HG02970 (cell line): Measurements from ENCODE around the gene NBEAL2.
"Not testable (repeated sequence)": the region's sequence is repeated elsewhere in the genome, so short reads cannot be mapped to it uniquely, and the experiment has no call there.

Source experiments
- ATAC-seq: cut with Tn5 transposase; IDR thresholded peaks from one replicate; pipeline ENCODE4 v1.9.1; 2021; ENCODE audit warnings: mild to moderate bottlenecking, moderate library complexity, moderate number of reproducible peaks; ENCODE audit not compliant: unreplicated experiment, low FRiP score

The NBEAL2 gene

GRCh38 chr3:47028146-47028545 is 48.7 kb downstream of the NBEAL2 start:
- no peak for ATAC-seq

GRCh38 chr3:47028667-47029066 is 49.2 kb downstream of the NBEAL2 start:
- ATAC-seq: no peak

GRCh38 chr3:47031041-47031440 is 51.6 kb downstream of the NBEAL2 start:
- ATAC-seq: not testable (repeated sequence)

GRCh38 chr3:47034868-47035489 is 55.5 kb downstream of the NBEAL2 start:
- no peak for ATAC-seq

- ATAC-seq: no peak
Observed at GRCh38 chr3:47035645-47036044, 56.2 kb downstream of the NBEAL2 start.

- no peak for ATAC-seq
Observed at GRCh38 chr3:47036145-47036544, 56.7 kb downstream of the NBEAL2 start.

- ATAC-seq: not testable (repeated sequence)
Observed at GRCh38 chr3:47037302-47037701, 57.8 kb downstream of the NBEAL2 start.

GRCh38 chr3:47041114-47041513 is 61.6 kb downstream of the NBEAL2 start:
- ATAC-seq: no peak

- no peak for ATAC-seq
Observed at GRCh38 chr3:47042231-47042791, 62.8 kb downstream of the NBEAL2 start.

GRCh38 chr3:47047069-47047468 is 67.6 kb downstream of the NBEAL2 start:
- no peak for ATAC-seq

- ATAC-seq: no peak
Observed at GRCh38 chr3:47047673-47048072, 68.2 kb downstream of the NBEAL2 start.

GRCh38 chr3:47054412-47054811 is 74.9 kb downstream of the NBEAL2 start:
- ATAC-seq: no peak

GRCh38 chr3:47056705-47057104 is 77.2 kb downstream of the NBEAL2 start:
- no peak for ATAC-seq

GRCh38 chr3:47057212-47057671 is 77.8 kb downstream of the NBEAL2 start:
- ATAC-seq: no peak
